ENCODE measurements around the gene CNFN.

- TF ChIP-seq CTCF (IDR thresholded peaks at IDR 0.05) (no peak), EZH2phosphoT487 (IDR thresholded peaks at IDR 0.05) (no peak)
These were observed 38.9 kb downstream of the CNFN start for GRCh38 chr19:42351079-42351735.
